ENCODE measurements around the gene CTRB1. TPM values are rescaled to one million over a fixed set of nuclear protein-coding genes. Genes with fewer than 3 reads are reported as not detected.
"Not testable (repeated sequence)": the region's sequence is repeated elsewhere in the genome, so short reads cannot be mapped to it uniquely, and the experiment has no call there.

Gene CTRB1
- total and polyA plus RNA-seq, 7 experiments from 2014 or later: not detected

DNA sequence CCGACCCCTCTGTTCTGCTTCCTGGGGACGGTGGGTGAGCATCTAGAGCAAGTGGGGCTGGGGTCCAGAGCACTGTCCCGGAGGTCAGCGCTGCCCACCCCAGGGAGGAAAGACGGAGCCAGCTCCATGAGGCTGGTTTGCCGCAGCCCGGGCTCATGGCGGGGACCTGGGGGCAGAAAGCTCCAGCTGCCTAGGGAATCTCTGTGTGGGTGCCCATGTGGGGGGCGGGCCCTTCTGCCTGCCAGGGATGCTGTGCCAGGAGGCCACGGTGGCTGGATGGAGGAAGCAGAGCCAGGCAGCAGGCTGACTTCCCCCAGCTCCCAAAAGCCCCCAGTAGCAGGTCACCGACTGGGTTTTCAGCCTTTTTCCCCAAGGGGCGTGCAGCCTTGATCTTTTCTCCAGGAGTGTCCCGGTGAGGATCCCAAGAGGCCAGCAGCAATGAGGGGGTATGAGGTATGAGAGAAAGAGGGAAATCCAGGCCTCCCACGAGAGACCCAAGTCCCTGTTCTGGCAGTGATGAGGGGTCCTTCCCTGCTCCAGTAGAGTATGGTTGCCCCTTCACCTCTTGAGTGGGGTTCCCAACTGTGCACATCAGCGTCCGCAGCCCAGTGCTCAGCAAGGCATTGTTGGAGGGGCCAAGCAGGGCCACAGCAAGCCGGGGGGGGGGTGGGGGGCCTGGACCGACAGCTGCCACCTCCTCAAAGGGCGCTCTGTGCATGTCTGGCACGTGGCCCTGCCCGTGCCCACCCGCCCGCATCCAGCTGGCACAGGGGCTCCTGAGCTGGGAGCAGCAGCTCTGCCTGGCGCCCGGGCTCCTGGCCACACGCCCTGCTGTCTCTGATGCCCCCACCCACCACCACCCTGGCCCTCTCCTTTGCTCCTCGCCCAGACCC is 48.2 kb downstream of the CTRB1 start:
- Histone ChIP-seq H3K9me3 (ENCODE audit: control insufficient read depth in 2 of 3, low read length in 3 of 3) (no peaks in the 10 kb centered on the region), H3K27ac (ENCODE audit: low read depth, low read length) (no peak overlapping the region), H3K4me3 (ENCODE audit: low read length) (no peak overlapping the region), H3K36me3 (ENCODE audit: control insufficient read depth in 2 of 3, insufficient read depth in 3 of 3, low read length in 3 of 3) (no peaks in the 10 kb centered on the region), H3K4me1 (ENCODE audit: control insufficient read depth in 2 of 2, insufficient read depth in 2 of 2, low read length in 2 of 2) (no peaks in the 10 kb centered on the region), H3K27me3 (ENCODE audit: control insufficient read depth in 2 of 2, insufficient read depth in 2 of 2, low read length in 2 of 2) (no peaks in the 10 kb centered on the region)
- peaks cover 0 to 13% (median 13%) of the 10 kb centered on the region in 7 donors for H3K4me1 Mint-ChIP-seq
- no peaks in the 10 kb centered on the region for H3K36me3 Mint-ChIP-seq
- H3K27ac Mint-ChIP-seq: no peak overlapping the region
- CTCF ChIA-PET: no interaction called here
- intact Hi-C loops (cut with micrococcal nuclease): no loop called here
- ATAC-seq: no peak
- peaks cover 30 to 57% (median 48%) of the 10 kb centered on the region in 5 donors for H3K27me3 Mint-ChIP-seq
- POLR2A ChIA-PET: no interaction called here
- no peak for DNase-seq
- peak overlapping the region in 7 of 10 donors; percentile 60 to 88 (median 77) for H3K4me3 Mint-ChIP-seq
- peaks cover 0 to 1% (median 0%) of the 10 kb centered on the region in 11 donors for H3K9me3 Mint-ChIP-seq

DNA sequence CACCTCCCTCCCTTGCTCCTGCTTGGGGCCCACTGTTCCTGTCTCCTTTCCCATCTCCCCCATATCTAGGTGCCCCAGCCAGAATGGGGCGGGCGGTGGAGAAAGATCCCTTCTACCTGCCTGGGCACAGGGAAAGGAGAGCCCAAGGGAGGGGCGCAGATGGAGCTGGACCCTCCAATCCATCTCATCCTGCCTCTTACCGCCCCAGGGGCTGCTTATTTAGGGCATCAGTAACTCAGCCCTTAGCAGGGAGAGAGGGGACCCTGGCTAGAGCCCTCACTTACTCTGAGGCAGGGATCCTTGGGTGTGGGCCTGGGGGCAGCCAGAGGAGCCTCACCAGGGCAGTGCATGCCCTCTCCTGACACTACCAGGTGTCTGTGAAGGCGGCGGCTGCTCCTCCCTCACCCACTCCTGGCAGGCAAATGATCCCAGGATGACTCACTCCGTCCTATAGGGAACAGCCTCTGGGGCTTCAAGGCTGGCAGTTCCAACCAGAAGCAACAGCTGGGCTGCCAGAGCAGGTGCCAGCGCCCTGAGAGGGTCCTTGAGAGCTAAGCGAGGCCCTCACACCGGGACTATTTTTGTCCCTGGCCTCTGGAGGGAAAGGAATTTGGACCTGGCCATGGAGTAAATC is 49.0 kb downstream of the CTRB1 start:
- H3K36me3 ChIP-seq (ENCODE audit: control insufficient read depth in 2 of 3, insufficient read depth in 3 of 3, low read length in 3 of 3): no peaks in the 10 kb centered on the region
- ATAC-seq (peak; percentile 16), DNase-seq (no peak)
- H3K36me3 Mint-ChIP-seq: no peaks in the 10 kb centered on the region
- H3K4me3 Mint-ChIP-seq: no peak overlapping the region
- H3K27me3 ChIP-seq (ENCODE audit: control insufficient read depth in 2 of 2, insufficient read depth in 2 of 2, low read length in 2 of 2): no peaks in the 10 kb centered on the region
- no peak overlapping the region for H3K4me3 ChIP-seq (ENCODE audit: low read length)
- peaks cover 0 to 13% (median 13%) of the 10 kb centered on the region in 7 donors for H3K4me1 Mint-ChIP-seq
- no peak overlapping the region for H3K27ac Mint-ChIP-seq
- H3K4me1 ChIP-seq (ENCODE audit: control insufficient read depth in 2 of 2, insufficient read depth in 2 of 2, low read length in 2 of 2): no peaks in the 10 kb centered on the region
- H3K9me3 Mint-ChIP-seq: peaks cover 0 to 1% (median 0%) of the 10 kb centered on the region in 11 donors
- intact Hi-C loops (cut with micrococcal nuclease): no loop called here
- POLR2A ChIA-PET: no interaction called here
- CTCF ChIA-PET: no interaction called here
- H3K27ac ChIP-seq (ENCODE audit: low read depth, low read length): no peak overlapping the region
- no peaks in the 10 kb centered on the region for H3K9me3 ChIP-seq (ENCODE audit: control insufficient read depth in 2 of 3, low read length in 3 of 3)
- H3K27me3 Mint-ChIP-seq: peaks cover 26 to 51% (median 45%) of the 10 kb centered on the region in 5 donors

DNA sequence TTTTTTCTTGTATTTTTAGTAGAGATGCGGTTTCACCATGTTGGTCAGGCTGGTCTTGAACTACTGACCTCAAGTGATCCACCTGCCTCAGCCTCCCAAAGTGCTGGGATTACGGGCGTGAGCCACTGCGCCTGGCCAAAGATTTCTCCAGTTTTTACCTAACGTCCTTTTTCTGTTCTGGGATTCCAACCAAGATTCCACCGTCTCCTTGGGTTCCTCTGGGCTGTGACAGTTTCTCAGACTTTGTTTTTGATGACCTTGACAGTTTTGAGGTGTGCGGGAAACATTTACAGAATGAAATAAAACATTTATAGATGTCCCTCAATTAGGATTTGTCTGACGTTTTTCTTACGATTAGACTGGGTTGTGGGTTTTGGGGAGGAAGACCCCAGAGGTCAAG is 50.6 kb downstream of the CTRB1 start:
- CTCF ChIA-PET: not testable (repeated sequence)

DNA sequence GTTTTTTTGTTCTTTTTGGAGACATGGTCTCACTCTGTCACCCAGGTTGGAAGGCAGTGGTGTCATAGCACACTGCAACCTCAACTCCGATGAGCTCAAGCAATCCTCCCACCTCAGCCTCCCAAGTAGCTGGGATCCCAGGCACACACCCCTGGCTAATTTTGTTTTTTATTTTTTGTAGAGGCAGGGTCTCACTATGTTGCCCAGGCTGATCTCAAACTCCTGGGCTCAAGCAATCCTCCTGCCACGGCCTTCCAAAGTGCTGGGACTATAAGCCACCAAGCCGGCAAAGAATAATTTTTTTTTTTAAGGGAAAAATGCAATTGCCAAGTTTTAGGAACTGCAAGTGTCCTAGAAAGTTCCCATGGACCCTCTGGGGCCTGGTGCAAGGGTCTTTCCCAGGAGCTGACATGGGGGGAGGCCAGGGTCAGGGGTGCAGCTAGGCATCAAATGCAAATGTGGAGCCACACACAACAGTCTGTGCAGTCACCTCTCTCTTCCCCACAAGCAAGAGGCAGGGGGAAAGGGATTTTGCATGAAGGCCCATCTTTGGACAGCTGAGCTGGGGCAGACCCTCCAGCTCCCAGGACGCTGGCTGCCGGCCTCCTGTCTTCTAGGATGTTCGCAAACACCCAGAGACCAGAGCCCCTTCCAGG is 52.8 kb downstream of the CTRB1 start:
- Mint-ChIP-seq H3K4me1 (peaks cover 0 to 7% (median under 1%) of the 10 kb centered on the region in 7 donors), H3K36me3 (no peaks in the 10 kb centered on the region), H3K27ac (no peak overlapping the region), H3K4me3 (no peak overlapping the region), H3K27me3 (peaks cover 7 to 39% (median 27%) of the 10 kb centered on the region in 5 donors), H3K9me3 (no peaks in the 10 kb centered on the region)
- ATAC-seq (no peak), DNase-seq (no peak)
- no peaks in the 10 kb centered on the region for H3K36me3 ChIP-seq (ENCODE audit: control insufficient read depth in 2 of 3, insufficient read depth in 3 of 3, low read length in 3 of 3)
- H3K9me3 ChIP-seq (ENCODE audit: control insufficient read depth in 2 of 3, low read length in 3 of 3): no peaks in the 10 kb centered on the region
- intact Hi-C loops (cut with micrococcal nuclease): no loop called here
- H3K27me3 ChIP-seq (ENCODE audit: control insufficient read depth in 2 of 2, insufficient read depth in 2 of 2, low read length in 2 of 2): no peaks in the 10 kb centered on the region
- H3K4me3 ChIP-seq (ENCODE audit: low read length): no peak overlapping the region
- ChIA-PET POLR2A (no interaction called here), CTCF (no interaction called here)
- H3K27ac ChIP-seq (ENCODE audit: low read depth, low read length): no peak overlapping the region
- H3K4me1 ChIP-seq (ENCODE audit: control insufficient read depth in 2 of 2, insufficient read depth in 2 of 2, low read length in 2 of 2): no peaks in the 10 kb centered on the region

More for the DNA sequence above, 50.6 kb downstream of the CTRB1 start:
- H3K9me3 Mint-ChIP-seq; H3K36me3 ChIP-seq (ENCODE audit: control insufficient read depth in 2 of 3, insufficient read depth in 3 of 3, low read length in 3 of 3); H3K4me3 ChIP-seq (ENCODE audit: low read length); DNase-seq; ATAC-seq; H3K4me1 ChIP-seq (ENCODE audit: control insufficient read depth in 2 of 2, insufficient read depth in 2 of 2, low read length in 2 of 2); intact Hi-C loops (cut with micrococcal nuclease); H3K27ac ChIP-seq (ENCODE audit: low read depth, low read length); POLR2A ChIA-PET; H3K36me3 Mint-ChIP-seq; H3K4me3 Mint-ChIP-seq; H3K27me3 ChIP-seq (ENCODE audit: control insufficient read depth in 2 of 2, insufficient read depth in 2 of 2, low read length in 2 of 2); H3K9me3 ChIP-seq (ENCODE audit: control insufficient read depth in 2 of 3, low read length in 3 of 3): not testable (repeated sequence)
- Mint-ChIP-seq H3K27me3 (peaks cover 13 to 46% (median 37%) of the 10 kb centered on the region in 5 donors), H3K4me1 (peaks cover 0 to 11% (median 10%) of the 10 kb centered on the region in 7 donors), H3K27ac (peak overlapping the region in 1 of 9 donors; percentile 62)

DNA sequence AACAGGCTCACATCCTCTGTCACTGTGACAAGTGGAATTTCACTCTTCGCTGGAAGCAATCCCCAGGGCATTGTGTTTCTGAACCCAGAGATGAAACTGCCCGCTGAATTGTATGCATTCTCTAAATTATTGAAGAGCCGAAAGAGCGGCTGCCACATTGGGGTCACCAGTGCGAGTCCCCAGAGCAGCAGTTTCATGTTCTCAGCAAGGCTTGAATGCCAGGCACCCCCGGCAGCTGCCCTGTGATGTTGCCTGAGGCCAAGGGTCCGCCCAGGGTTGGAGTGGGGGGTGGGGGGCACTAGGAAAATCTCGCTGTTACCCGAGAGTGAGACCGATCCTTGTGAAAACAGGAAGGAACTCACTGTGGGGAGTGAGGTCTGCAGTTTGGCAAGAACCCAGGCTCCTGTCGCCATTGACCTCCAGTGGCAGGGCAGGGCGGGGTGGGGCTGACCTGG is 53.3 kb downstream of the CTRB1 start:
- DNase-seq: no peak
- no peaks in the 10 kb centered on the region for H3K9me3 ChIP-seq (ENCODE audit: control insufficient read depth in 2 of 3, low read length in 3 of 3)
- no peaks in the 10 kb centered on the region for H3K4me1 ChIP-seq (ENCODE audit: control insufficient read depth in 2 of 2, insufficient read depth in 2 of 2, low read length in 2 of 2)
- ChIA-PET POLR2A (no interaction called here), CTCF (no interaction called here)
- H3K27me3 ChIP-seq (ENCODE audit: control insufficient read depth in 2 of 2, insufficient read depth in 2 of 2, low read length in 2 of 2): no peaks in the 10 kb centered on the region
- no peaks in the 10 kb centered on the region for H3K36me3 Mint-ChIP-seq
- no peak overlapping the region for H3K27ac ChIP-seq (ENCODE audit: low read depth, low read length)
- H3K36me3 ChIP-seq (ENCODE audit: control insufficient read depth in 2 of 3, insufficient read depth in 3 of 3, low read length in 3 of 3): no peaks in the 10 kb centered on the region
- ATAC-seq: no peak
- H3K4me3 ChIP-seq (ENCODE audit: low read length): no peak overlapping the region
- peaks cover 5 to 38% (median 23%) of the 10 kb centered on the region in 5 donors for H3K27me3 Mint-ChIP-seq
- no peak overlapping the region for H3K4me3 Mint-ChIP-seq
- H3K9me3 Mint-ChIP-seq: no peaks in the 10 kb centered on the region
- peaks cover 0 to 6% (median 0%) of the 10 kb centered on the region in 7 donors for H3K4me1 Mint-ChIP-seq
- intact Hi-C loops (cut with micrococcal nuclease): no loop called here
- H3K27ac Mint-ChIP-seq: no peak overlapping the region

DNA sequence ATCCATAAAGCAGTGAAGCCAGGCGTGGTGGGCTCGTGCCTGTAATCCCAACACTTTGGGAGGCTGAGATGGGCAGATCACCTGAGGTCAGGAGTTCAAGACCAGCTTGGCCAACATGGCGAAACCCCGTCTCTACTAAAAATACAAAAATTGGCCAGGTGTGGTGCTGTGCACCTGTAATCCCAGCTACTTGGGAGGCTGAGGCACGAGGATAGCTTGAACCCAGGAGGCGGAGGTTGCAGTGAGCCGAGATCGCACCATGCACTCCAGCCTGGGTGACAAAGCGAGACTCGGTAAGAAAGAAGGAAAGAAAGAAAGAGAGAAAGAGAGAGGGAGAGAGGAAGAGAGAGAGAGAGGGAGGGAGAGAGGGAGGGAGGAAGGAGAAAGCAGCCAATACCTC is 53.8 kb downstream of the CTRB1 start:
- DNase-seq; H3K4me3 Mint-ChIP-seq; H3K36me3 ChIP-seq (ENCODE audit: control insufficient read depth in 2 of 3, insufficient read depth in 3 of 3, low read length in 3 of 3); H3K36me3 Mint-ChIP-seq; H3K4me1 Mint-ChIP-seq; intact Hi-C loops (cut with micrococcal nuclease); POLR2A ChIA-PET; H3K4me3 ChIP-seq (ENCODE audit: low read length); H3K4me1 ChIP-seq (ENCODE audit: control insufficient read depth in 2 of 2, insufficient read depth in 2 of 2, low read length in 2 of 2); H3K9me3 ChIP-seq (ENCODE audit: control insufficient read depth in 2 of 3, low read length in 3 of 3); H3K27ac Mint-ChIP-seq; H3K9me3 Mint-ChIP-seq; H3K27ac ChIP-seq (ENCODE audit: low read depth, low read length); CTCF ChIA-PET; H3K27me3 ChIP-seq (ENCODE audit: control insufficient read depth in 2 of 2, insufficient read depth in 2 of 2, low read length in 2 of 2); ATAC-seq: not testable (repeated sequence)
- H3K27me3 Mint-ChIP-seq: peaks cover 5 to 44% (median 26%) of the 10 kb centered on the region in 5 donors
